Activated CD4-positive, alpha-beta memory T cell treated with anti-CD3 and anti-CD28 coated beads for 36 hours (primary cell): ENCODE measurements around the gene GALM. TPM values are rescaled to one million over a fixed set of nuclear protein-coding genes. Genes with fewer than 3 reads are reported as not detected.
A peak's percentile ranks its signal among the peaks of the same experiment; 100 is the strongest.
"Not testable (repeated sequence)": the region's sequence is repeated elsewhere in the genome, so short reads cannot be mapped to it uniquely, and the experiment has no call there.

Experiments used
- CTCF ChIA-PET: fragments of 350-600 bp; sonication (Branson Sonifier 250); formaldehyde crosslinking; loops from one replicate; lab custom pipeline; 2021; ENCODE audit warnings: antibody characterized with exemption, inconsistent platforms; lab: Charles Lee
- POLR2A ChIA-PET: fragments of 350-600 bp; sonication (Branson Sonifier 250); formaldehyde crosslinking; loops from one replicate; lab custom pipeline; 2021; ENCODE audit warnings: antibody characterized with exemption; lab: Charles Lee
- DNase-seq: peaks from one replicate; pipeline ENCODE4 v3.0.0-alpha.2; 2020
- H3K27ac Mint-ChIP-seq: one replicate; pipeline ENCODE4 v1.8.0; 2021; ENCODE audit warnings: mixed read lengths
- H3K27me3 Mint-ChIP-seq: one replicate; pipeline ENCODE4 v1.8.0; 2021; ENCODE audit warnings: mixed read lengths
- H3K36me3 Mint-ChIP-seq: one replicate; pipeline ENCODE4 v1.8.0; 2021; ENCODE audit warnings: mixed read lengths
- H3K4me1 Mint-ChIP-seq: one replicate; pipeline ENCODE4 v1.8.0; 2021; ENCODE audit warnings: low read depth, mixed read lengths
- H3K4me3 Mint-ChIP-seq: one replicate; pipeline ENCODE4 v1.8.0; 2021; ENCODE audit warnings: mild to moderate bottlenecking, mixed read lengths
- H3K9me3 Mint-ChIP-seq: one replicate; pipeline ENCODE4 v1.8.0; 2021; ENCODE audit warnings: mixed read lengths
- intact Hi-C: fragments of 100-400 bp; cut with micrococcal nuclease; formaldehyde crosslinking; loops from one replicate; pipeline ENCODE4 v1.15.1; 2023
- total RNA-seq, 2 experiments: library from RNA; stranded (reverse); gene quantifications; one replicate each; pipeline ENCODE4 v1.2.3, GENCODE V29; 2021

Gene GALM
- total RNA-seq, 2 experiments from 2014 or later, result 90.2 to 95.3 TPM

DNA sequence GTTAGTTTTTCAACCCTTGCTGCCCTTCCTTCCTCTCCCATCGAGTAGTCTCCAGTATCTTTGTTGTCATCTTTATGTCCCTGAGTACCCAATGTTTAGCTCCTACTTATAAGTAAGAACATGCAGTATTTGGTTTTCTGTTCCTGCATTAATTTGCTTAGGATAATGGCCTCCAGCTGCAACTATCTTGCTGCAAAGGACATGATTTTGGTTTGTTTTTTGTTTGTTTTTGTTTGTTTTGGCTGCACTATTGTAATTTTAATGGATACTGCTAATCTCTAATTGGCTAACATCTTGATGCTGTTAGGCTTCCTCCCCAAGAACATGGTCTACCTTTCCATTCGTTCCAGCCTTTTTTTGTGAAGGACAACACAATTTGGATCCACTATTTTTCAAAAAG is 32.0 kb upstream of the GALM start:
- intact Hi-C loops, result loop anchor here (2.0 kb wide), 1 partner anchor 19 kb away; no protein-coding TSS in a partner anchor
- DNase-seq, result no peak
- CTCF ChIA-PET, result no interaction called here
- peak overlapping the region; percentile 10 for H3K27ac Mint-ChIP-seq
- POLR2A ChIA-PET, result no interaction called here
- H3K36me3 Mint-ChIP-seq, result no peaks in the 10 kb centered on the region
- no peak overlapping the region for H3K4me3 Mint-ChIP-seq
- peaks cover 25% of the 10 kb centered on the region for H3K4me1 Mint-ChIP-seq
- H3K27me3 Mint-ChIP-seq, result no peaks in the 10 kb centered on the region
- no peaks in the 10 kb centered on the region for H3K9me3 Mint-ChIP-seq

DNA sequence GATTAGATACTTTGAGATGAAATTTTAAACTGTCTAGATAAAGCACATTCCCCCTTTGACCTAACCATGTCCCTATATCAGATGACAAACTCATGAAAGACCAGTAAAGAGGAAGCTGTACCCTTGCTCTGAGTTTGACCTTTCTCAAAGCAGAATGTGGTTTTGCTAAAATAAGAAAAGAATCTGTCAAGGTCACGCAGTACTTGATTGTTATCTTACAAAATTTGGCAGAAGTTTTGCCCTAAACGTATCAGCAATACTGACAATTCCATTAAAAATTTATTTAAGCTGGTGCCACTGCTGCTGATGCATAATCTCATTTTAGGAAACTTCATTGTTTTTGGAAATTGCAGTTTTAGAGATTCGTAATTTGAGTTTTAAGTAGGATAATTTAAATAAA is 31.2 kb upstream of the GALM start:
- Mint-ChIP-seq H3K4me1 (peaks cover 29% of the 10 kb centered on the region), H3K36me3 (no peaks in the 10 kb centered on the region), H3K27ac (no peak overlapping the region), H3K9me3 (no peaks in the 10 kb centered on the region), H3K4me3 (no peak overlapping the region), H3K27me3 (no peaks in the 10 kb centered on the region)
- POLR2A ChIA-PET, result no interaction called here
- CTCF ChIA-PET, result interaction anchor here (0.8 kb wide), 1 partner anchor 38 kb away, joined by 4 read pairs; no protein-coding TSS in a partner anchor
- DNase-seq, result no peak
- intact Hi-C loops, result loop anchor here (2.0 kb wide), 1 partner anchor 20 kb away; no protein-coding TSS in a partner anchor

DNA sequence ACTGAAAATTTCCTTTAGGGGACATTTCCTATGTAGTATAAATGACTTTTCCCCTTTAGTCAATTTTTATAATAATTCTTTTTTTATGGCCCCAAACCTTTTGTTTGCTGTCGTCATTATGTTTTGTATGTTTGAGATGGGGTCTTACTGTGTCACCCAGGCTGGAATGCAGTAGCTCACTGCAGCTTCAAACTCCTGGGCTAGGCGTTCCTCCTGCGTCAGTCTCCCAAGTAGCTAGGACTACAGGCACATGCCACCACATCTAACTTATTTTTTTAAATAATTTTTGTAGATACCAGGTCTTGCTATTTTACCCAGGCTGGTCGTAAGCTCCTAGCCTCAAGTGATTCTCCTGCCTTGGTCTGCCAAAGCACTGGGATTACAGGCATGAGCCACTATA is 30.8 kb upstream of the GALM start:
- peaks cover 30% of the 10 kb centered on the region for H3K4me1 Mint-ChIP-seq
- ChIA-PET CTCF (interaction anchor here (0.8 kb wide), 1 partner anchor 38 kb away, joined by 4 read pairs; no protein-coding TSS in a partner anchor), POLR2A (no interaction called here)
- no peak for DNase-seq
- H3K4me3 Mint-ChIP-seq, result no peak overlapping the region
- no peak overlapping the region for H3K27ac Mint-ChIP-seq
- no peaks in the 10 kb centered on the region for H3K27me3 Mint-ChIP-seq
- H3K9me3 Mint-ChIP-seq, result no peaks in the 10 kb centered on the region
- H3K36me3 Mint-ChIP-seq, result no peaks in the 10 kb centered on the region
- intact Hi-C loops, result loop anchor here (2.0 kb wide), 1 partner anchor 20 kb away; no protein-coding TSS in a partner anchor

DNA sequence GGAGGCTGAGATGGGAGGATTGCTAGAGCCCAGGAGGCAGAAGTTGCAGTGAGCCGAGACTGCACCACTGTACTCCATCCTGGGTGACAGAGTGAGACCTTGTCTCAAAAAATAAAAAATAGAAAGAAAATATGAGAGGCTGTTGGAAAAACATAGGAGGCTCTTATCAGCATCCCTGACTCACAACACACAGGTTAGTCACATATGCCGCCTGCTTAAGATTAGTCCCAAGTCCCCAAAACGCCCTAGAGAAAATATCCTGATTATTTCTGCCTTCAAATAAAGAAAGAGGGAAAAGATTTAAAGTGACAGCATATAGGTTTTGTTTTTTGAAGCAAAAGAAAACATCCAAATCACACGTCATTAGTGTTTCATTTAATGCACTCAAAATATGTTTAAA is 29.8 kb upstream of the GALM start:
- CTCF ChIA-PET, result no interaction called here

DNA sequence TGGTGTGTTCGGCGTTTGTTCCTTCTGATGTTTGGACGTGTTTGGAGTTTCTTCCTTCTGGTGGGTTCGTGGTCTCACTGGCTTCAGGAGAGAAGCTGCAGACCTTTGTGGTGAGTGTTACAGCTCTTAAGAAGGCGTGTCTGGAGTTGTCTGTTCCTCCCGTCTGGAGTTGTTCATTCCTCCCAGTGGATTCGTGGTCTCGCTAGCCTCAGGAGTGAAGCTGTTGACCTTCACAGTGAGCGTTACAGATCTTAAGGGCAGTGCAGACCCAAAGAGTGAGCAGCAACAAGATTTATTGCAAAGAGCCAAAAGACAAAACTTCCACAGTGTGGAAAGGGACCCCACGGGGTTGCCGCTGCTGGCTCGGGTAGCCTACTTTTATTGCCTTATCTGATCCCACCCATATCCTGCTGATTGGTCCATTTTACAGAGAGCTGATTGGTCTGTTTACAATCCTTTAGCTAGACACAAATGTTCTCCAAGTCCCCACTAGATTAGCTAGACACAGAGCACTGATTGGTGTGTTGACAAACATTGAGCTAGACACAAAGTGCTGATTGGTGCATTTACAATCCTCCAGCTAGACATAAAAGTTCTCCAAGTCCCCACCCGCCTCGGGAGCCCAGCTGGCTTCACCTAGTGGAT is 23.4 kb upstream of the GALM start:
- intact Hi-C loops, DNase-seq, H3K4me3 Mint-ChIP-seq, H3K36me3 Mint-ChIP-seq, H3K9me3 Mint-ChIP-seq, H3K27me3 Mint-ChIP-seq, H3K27ac Mint-ChIP-seq: not testable (repeated sequence)
- peaks cover 45% of the 10 kb centered on the region for H3K4me1 Mint-ChIP-seq
- POLR2A ChIA-PET, result interaction anchor here (1.4 kb wide), 1 partner anchor 11 kb away, joined by 5 read pairs; no protein-coding TSS in a partner anchor
- CTCF ChIA-PET, result interaction anchor here (1.1 to 1.2 kb wide), 2 partner anchors 37 to 61 kb away, joined by 3 read pairs; no protein-coding TSS in a partner anchor

More for the DNA sequence above, 29.8 kb upstream of the GALM start:
- Mint-ChIP-seq H3K27ac (no peak overlapping the region), H3K9me3 (no peaks in the 10 kb centered on the region), H3K36me3 (no peaks in the 10 kb centered on the region), H3K4me1 (peaks cover 30% of the 10 kb centered on the region), H3K27me3 (no peaks in the 10 kb centered on the region), H3K4me3 (no peak overlapping the region)
- POLR2A ChIA-PET, result no interaction called here
- no peak for DNase-seq
- intact Hi-C loops, result no loop called here

DNA sequence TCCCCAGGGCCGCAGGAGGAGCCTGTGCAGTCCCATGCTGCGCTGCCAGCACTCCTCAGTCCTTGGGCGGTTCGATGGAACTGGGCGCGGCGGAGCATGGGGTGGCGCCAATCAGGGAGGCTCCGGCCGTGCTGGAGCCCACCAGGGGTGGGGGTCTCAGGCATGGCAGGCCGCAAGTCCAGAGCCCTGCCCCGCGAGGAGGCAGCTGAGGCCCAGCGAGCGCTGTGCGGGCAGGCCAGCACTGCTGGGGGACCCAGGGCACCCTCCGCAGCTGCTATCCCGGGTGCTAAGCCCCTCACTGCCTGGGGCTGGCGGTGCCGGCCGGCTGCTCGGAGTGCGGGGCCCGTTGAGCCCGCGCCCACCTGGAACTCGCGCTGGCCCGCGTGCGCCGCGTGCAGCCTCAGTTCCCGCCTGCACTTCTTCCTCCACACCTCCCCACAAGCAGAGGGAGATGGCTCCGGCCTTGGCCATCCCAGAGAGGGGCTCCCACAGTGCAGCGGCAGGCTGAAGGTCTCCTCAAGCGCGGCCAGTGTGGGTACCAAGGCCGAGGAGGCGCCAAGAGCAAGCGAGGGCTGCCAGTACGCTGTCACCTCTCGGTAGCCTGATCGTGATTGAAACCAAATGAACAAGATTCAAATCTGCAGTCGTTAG is 22.8 kb upstream of the GALM start:
- POLR2A ChIA-PET, result interaction anchor here (1.4 kb wide), 1 partner anchor 10 kb away, joined by 5 read pairs; no protein-coding TSS in a partner anchor
- no peaks in the 10 kb centered on the region for H3K27me3 Mint-ChIP-seq
- CTCF ChIA-PET, result interaction anchor here (1.1 to 1.4 kb wide), 3 partner anchors 38 to 81 kb away, joined by 3 read pairs; no protein-coding TSS in a partner anchor

DNA sequence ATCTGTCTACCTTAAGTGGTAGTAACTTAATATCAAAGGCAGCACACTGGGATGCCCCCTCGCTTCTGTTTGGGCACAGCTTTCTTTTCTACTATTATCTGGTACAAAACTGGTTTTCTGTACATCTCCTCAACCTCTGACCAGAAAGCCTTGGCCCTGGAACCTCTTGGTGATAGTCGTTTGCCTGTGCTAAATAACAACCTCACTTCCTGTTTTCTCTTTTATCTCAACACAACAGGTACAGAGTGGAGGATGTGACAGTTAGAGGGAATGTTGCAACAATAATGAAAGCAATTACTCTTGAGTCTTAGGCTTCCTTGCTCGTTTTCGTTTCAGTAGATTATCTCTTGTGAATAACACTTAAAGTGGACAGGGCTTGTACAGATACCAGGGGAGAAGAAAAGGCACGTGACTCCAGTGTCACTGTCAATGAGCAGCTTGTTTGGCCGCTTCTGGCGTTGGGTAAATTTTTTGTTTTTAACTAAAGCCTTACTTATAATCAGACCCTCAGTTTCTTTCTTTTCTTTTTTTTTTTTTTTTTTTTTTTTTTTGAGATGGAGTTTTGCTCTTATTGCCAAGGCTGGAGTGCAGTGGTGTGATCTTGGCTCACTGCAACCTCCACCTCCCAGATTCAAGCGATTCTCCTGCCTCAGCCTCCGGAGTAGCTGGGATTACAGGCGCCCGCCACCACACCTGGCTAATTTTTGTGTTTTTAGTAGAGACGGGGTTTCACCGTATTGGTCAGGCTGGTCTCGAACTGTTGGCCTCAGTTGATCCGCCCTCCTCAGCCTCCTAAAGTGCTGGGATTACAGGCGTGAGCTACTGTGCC is 22.0 kb upstream of the GALM start:
- peaks cover 47% of the 10 kb centered on the region for H3K4me1 Mint-ChIP-seq
- intact Hi-C loops, H3K9me3 Mint-ChIP-seq, H3K27me3 Mint-ChIP-seq, H3K36me3 Mint-ChIP-seq: not testable (repeated sequence)
- H3K4me3 Mint-ChIP-seq, result peak overlapping the region; percentile 52
- POLR2A ChIA-PET, result interaction anchor here (0.6 to 1.4 kb wide), 3 partner anchors 10 to 107 kb away, joined by 3 to 5 read pairs (median 4); partner anchors contain the start of gene SRSF7
- CTCF ChIA-PET, result interaction anchor here (1.4 kb wide), 1 partner anchor 80 kb away, joined by 3 read pairs; no protein-coding TSS in a partner anchor
- peak overlapping the region; percentile 88 for H3K27ac Mint-ChIP-seq
- peak; percentile 27 for DNase-seq

More for the DNA sequence above, 22.8 kb upstream of the GALM start:
- DNase-seq, result no peak
- Mint-ChIP-seq H3K27ac (peak overlapping the region; percentile 88), H3K4me1 (peaks cover 46% of the 10 kb centered on the region), H3K9me3 (peaks cover under 1% of the 10 kb centered on the region), H3K4me3 (peak overlapping the region; percentile 52), H3K36me3 (peaks cover 4% of the 10 kb centered on the region)
- intact Hi-C loops, result no loop called here

DNA sequence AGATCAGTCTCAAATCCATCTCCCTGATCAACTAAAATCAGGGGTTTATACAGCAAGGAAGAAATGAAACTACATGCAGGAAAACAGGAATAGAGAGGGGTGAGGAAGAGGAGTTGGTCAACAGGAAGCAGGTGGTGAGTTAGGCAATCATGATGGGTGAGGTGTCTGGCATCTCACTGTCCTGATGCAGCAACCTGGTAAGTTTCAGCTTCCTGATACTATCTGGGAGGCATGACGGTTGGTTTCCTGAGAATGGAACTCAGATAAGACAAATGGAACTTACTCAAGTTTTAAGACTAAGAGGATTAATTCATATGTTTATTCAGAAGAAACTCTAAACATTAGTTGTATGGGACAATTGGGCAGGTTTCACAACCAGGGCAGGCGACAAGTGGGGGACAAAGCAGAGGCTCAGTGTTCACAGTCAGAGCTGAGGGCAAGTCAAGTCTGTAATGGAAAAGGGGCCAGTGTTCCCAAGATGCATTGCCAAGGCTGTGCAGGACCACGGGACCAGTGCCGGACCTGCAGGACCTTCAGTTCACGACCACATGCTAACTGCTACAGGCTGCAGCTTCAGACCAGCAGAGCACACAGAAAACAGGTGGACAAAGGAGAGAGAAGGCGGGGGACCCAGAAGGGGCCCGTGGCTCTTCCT is 17.7 kb upstream of the GALM start:
- peak; percentile 33 for DNase-seq
- POLR2A ChIA-PET, result no interaction called here
- Mint-ChIP-seq H3K36me3 (peaks cover 6% of the 10 kb centered on the region), H3K27ac (peak overlapping the region; percentile 52), H3K9me3 (peaks cover 3% of the 10 kb centered on the region), H3K27me3 (no peaks in the 10 kb centered on the region), H3K4me3 (no peak overlapping the region), H3K4me1 (peaks cover 61% of the 10 kb centered on the region)
- CTCF ChIA-PET, result interaction anchor here (1.3 to 2.3 kb wide), 2 partner anchors 34 to 67 kb away, joined by 4 to 8 read pairs; no protein-coding TSS in a partner anchor
- intact Hi-C loops, result no loop called here

DNA sequence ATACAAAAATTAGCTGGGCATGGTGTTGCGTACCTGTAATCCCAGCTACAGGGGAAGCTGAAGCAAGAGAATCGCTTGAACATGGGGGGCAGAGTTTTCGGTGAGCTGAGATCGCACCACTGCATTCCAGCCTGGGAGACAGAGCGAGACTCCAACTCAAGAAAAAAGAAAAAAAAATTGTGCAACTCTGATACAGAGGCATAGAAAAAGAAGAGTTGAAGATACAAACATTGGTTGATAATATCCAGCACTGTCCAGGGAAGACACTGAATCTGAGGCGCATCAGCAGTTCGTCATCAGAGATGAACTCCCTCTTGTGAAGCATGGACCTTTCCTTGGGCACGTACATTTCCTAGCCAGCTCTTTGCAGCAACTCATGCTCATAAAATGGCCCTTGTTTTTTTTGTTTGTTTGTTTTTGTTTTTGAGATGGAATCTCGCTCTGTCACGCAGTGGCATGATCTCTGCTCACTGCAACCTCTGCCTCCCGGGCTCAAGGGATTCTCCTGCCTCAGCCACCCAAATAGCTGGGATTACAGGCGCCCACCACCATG is 16.7 kb upstream of the GALM start:
- Mint-ChIP-seq H3K27ac (no peak overlapping the region), H3K9me3 (peaks cover 3% of the 10 kb centered on the region), H3K4me1 (peaks cover 64% of the 10 kb centered on the region), H3K27me3 (no peaks in the 10 kb centered on the region), H3K4me3 (no peak overlapping the region), H3K36me3 (peaks cover 2% of the 10 kb centered on the region)
- POLR2A ChIA-PET, result no interaction called here
- intact Hi-C loops, result no loop called here
- no peak for DNase-seq
- CTCF ChIA-PET, result interaction anchor here (0.7 to 1.3 kb wide), 2 partner anchors 33 to 44 kb away, joined by 3 to 4 read pairs; no protein-coding TSS in a partner anchor

DNA sequence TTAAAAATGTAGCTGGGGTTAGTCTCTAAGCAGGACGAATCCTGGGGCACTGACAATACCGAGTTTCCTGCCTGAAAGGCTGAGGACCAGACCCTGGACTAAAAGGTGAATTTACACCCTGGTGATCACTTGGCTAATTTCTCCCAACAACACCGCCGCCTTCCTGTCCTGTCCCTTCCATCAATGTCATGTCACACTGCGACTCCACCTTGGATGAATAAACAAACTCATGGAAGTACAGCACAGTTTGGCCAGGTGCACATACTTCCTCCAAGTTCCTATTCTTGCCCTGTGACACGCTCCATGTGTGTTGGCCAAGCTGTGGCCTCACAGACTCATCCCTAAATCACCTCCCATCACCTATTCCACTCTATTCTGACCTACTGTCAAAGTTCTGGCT is 15.9 kb upstream of the GALM start:
- CTCF ChIA-PET, result interaction anchor here (1.3 kb wide), 1 partner anchor 47 kb away, joined by 5 read pairs; no protein-coding TSS in a partner anchor
- H3K4me3 Mint-ChIP-seq, result no peak overlapping the region

DNA sequence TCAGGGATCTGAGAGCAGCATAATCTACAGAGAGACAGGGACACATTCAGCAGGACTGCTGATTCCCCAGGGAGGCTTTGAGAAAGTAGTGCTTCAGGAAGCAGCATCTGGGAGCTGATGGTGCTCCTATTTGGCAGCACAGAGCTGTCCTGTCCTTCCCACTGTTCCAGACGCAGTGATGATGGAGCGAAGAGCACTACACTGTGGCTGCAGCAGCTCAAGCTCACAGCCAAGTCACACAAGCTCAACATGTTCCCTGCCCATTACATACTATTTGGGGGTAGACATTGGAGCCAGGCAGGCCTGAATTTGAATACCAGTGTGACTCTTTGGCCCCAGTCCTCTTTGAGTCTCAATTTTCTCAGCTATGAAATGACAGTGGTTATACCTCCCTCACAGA is 15.2 kb upstream of the GALM start:
- Mint-ChIP-seq H3K36me3 (peaks cover 2% of the 10 kb centered on the region), H3K4me1 (peaks cover 69% of the 10 kb centered on the region), H3K27ac (peak overlapping the region; percentile 49), H3K27me3 (no peaks in the 10 kb centered on the region), H3K9me3 (peaks cover 3% of the 10 kb centered on the region), H3K4me3 (no peak overlapping the region)
- POLR2A ChIA-PET, result no interaction called here
- DNase-seq, result no peak
- CTCF ChIA-PET, result interaction anchor here (0.5 to 6.0 kb wide), 5 partner anchors 15 to 114 kb away, joined by 3 to 76 read pairs (median 5); partner anchors contain the start of gene GALM
- intact Hi-C loops, result no loop called here

More for the DNA sequence above, 15.9 kb upstream of the GALM start:
- Mint-ChIP-seq H3K27me3 (no peaks in the 10 kb centered on the region), H3K27ac (no peak overlapping the region), H3K36me3 (peaks cover 2% of the 10 kb centered on the region), H3K9me3 (peaks cover 3% of the 10 kb centered on the region), H3K4me1 (peaks cover 65% of the 10 kb centered on the region)
- no peak for DNase-seq
- intact Hi-C loops, result no loop called here
- POLR2A ChIA-PET, result no interaction called here
